ENCODE data around the gene XCL1. TPM values are rescaled to one million over a fixed set of nuclear protein-coding genes. Genes with fewer than 3 reads are reported as not detected.
"Not testable (repeated sequence)": the region's sequence is repeated elsewhere in the genome, so short reads cannot be mapped to it uniquely, and the experiment has no call there.

XCL1 gene, protein sequence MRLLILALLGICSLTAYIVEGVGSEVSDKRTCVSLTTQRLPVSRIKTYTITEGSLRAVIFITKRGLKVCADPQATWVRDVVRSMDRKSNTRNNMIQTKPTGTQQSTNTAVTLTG
- 10 to 100 TPM; 83.3 to 86.0 TPM for total RNA-seq

DNA sequence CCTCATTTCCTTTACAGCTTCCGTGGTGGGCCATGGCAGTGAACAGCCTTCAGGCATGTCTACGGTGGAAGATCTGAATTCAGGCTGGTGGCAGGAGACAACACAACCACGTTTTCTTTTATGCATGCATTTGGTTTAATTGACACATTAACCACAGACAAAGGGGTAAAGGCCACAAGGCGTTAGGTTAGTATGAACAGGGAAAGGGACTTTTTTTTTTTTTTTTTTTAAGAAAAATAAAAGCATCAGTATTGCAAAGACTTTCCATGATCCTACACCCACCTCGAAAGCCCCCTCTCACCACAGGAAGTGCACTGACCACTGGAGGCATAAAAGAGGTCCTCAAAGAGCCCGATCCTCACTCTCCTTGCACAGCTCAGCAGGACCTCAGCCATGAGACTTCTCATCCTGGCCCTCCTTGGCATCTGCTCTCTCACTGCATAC lies at the start of gene XCL1:
Gene XCL1 (plus strand): TSS at position 361 of the 444 bp plus-strand sequence. CDS start 33 bp downstream, at position 394.
- peak; percentile 62 for DNase-seq
- H3K4me3 Mint-ChIP-seq: peak within 1 kb of the TSS; percentile 82
- H3K9me3 Mint-ChIP-seq, H3K27me3 Mint-ChIP-seq: not testable (repeated sequence)
- H3K27ac Mint-ChIP-seq: peak within 1 kb of the TSS; percentile 87
- peaks cover 24% of the 10 kb centered on the region for H3K36me3 Mint-ChIP-seq
- peaks cover 32% of the 10 kb centered on the region for H3K4me1 Mint-ChIP-seq

DNA sequence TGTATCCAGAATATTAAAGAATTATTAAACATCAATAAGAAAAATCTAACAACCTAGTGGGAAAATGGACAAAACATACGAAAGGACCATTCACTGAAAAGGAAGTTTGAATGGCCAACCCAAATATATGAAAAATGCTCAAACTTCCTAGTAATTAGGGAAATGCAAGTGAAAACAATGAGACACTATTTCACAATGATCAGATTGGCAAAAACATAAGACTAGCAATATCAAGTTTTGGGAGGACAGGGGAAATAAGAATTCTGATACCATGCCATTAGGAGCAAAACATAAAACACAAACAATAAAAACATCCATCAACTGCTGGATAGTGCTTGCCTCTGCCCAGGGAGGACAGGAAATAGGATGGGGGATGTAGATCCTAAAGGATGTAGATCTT lies 46.9 kb upstream of the XCL1 start:
- H3K36me3 Mint-ChIP-seq: no peaks in the 10 kb centered on the region
- H3K9me3 Mint-ChIP-seq: peaks cover under 1% of the 10 kb centered on the region
- H3K4me1 Mint-ChIP-seq: peaks cover 36% of the 10 kb centered on the region
- no peak overlapping the region for H3K27ac Mint-ChIP-seq
- DNase-seq: no peak
- H3K27me3 Mint-ChIP-seq: no peaks in the 10 kb centered on the region
- H3K4me3 Mint-ChIP-seq: no peak overlapping the region

DNA sequence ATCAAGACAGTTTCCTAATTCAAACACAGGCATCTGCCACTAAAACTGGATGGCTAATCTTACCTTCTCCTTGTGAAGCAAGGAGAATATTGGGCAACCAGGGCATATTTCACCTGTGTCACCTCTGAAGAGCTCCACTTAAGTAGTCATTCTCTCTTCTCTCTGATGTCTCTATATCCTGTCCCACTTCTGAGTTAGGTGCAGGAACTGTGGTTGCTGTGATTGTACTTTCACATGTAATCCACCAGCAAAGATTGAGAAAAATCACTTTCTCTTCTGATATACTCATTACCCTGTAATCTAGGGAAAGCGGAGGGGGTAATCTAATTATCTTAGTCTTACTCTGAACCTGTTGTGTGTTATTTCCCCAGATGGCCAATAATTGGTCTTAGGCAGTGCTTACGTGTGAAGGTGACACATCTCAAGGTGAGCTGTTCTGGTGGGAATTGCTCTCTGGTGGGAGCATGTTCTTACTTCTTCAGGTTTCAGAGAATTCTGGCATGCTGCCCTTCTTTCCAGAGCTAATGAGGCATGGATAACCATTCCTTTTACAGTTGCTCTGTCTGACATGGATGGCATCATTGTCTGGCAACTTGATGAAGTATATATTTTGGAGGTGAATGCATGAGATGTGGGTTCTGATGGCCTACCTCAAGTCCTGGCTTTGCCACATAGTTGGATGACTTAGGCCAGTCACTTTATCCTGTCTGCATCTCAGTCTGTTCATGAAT lies 44.6 kb upstream of the XCL1 start:
- Mint-ChIP-seq H3K27me3 (no peaks in the 10 kb centered on the region), H3K4me1 (peaks cover 55% of the 10 kb centered on the region), H3K27ac (no peak overlapping the region), H3K9me3 (peaks cover under 1% of the 10 kb centered on the region), H3K4me3 (no peak overlapping the region), H3K36me3 (peaks cover 5% of the 10 kb centered on the region)
- DNase-seq: no peak

DNA sequence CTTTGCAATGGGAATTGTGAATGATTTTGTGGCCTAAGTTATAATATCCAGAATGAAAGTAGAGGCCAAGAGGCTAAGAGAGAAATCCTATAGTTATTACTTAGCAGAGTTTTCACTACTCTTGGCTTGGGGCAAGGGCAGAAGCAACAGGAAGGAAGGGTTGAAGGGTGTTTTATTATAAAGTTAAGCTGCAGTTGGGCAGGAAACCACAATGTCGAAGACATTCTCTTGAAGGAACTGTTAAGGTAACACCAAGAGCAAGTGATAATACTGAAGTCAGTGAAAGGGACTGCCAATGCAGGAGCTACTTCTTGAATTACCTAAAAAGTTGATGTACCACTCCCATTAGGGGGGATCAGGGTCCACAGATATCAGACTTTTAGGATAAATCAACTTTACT lies 40.9 kb upstream of the XCL1 start:
- H3K4me1 Mint-ChIP-seq: peaks cover 64% of the 10 kb centered on the region
- DNase-seq: no peak
- peak overlapping the region; percentile 86 for H3K27ac Mint-ChIP-seq
- no peaks in the 10 kb centered on the region for H3K27me3 Mint-ChIP-seq
- peaks cover 18% of the 10 kb centered on the region for H3K9me3 Mint-ChIP-seq
- H3K36me3 Mint-ChIP-seq: peaks cover 31% of the 10 kb centered on the region
- peak overlapping the region; percentile 48 for H3K4me3 Mint-ChIP-seq

DNA sequence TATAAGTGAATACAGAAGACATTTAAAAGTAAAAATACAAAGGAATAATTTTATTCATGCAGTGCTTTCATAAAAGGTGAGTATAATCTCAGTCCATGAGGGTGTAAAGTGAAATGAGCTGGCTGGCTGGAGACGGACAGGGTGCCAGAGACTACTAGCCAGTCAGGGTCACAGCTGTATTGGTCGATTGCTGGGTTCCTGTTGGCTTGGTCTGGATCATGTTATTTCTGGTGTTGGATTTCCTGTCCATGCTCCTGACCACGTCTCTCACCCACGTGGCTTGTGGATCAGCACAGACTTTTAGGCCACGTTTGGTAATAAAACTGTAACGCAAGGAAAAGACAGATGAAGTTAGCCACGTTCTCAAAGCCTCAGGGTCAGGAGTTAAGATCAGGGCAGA lies 35.6 kb upstream of the XCL1 start:
- H3K27ac Mint-ChIP-seq, H3K4me3 Mint-ChIP-seq, DNase-seq, H3K27me3 Mint-ChIP-seq: not testable (repeated sequence)
- H3K36me3 Mint-ChIP-seq: peaks cover 51% of the 10 kb centered on the region
- peaks cover 35% of the 10 kb centered on the region for H3K4me1 Mint-ChIP-seq
- peaks cover 18% of the 10 kb centered on the region for H3K9me3 Mint-ChIP-seq

DNA sequence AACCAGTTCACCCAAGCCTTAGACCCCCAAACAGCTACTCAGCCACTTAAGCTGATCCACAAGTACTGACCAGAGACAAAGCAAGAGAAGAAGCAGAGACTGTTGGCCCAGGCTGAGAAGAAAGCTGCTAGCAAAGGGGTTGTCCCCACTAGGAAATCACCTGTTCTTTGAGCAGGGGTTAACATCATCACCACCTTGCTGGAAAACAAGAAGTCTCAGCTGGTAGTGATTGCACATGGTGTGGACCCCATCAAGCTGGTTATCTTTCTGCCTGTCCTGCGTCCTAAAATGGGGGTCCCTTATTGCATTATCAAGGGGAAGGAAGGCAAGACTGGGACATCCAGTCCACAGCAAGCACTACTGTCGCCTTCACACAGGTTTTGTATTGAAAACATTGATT lies 33.4 kb upstream of the XCL1 start:
- peak overlapping the region; percentile 74 for H3K4me3 Mint-ChIP-seq
- DNase-seq, H3K27me3 Mint-ChIP-seq: not testable (repeated sequence)
- H3K9me3 Mint-ChIP-seq: peaks cover 16% of the 10 kb centered on the region
- H3K36me3 Mint-ChIP-seq: peaks cover 42% of the 10 kb centered on the region
- H3K4me1 Mint-ChIP-seq: peaks cover 20% of the 10 kb centered on the region
- H3K27ac Mint-ChIP-seq: peak overlapping the region; percentile 66

DNA sequence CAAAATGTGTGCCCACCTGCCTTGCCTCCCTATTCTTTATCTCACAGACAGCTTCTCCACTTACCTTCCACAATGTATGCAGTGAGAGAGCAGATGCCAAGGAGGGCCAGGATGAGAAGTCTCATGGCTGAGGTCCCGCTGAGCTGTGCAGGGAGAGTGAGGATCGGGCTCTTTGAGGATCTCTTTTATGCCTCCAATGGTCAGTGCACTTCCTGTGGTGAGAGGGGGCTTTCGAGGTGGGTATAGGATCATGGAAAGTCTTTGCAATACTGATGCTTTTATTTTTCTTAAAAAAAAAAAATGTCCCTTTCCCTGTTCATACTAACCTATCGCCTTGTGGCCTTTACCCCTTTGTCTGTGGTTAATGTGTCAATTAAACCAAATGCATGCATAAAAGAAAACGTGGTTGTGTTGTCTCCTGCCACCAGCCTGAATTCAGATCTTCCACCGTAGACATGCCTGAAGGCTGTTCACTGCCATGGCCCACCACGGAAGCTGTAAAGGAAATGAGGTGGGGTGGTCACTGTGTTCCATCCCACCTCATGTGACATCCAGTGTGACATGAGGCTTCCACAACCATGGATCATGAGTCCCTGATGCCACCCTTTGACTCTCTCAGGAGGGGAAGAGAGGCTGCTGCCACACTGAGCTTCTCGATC lies 32.4 kb upstream of the XCL1 start, which contains the start of gene XCL2:
Gene XCL2 (minus strand): TSS at position 158 of the 659 bp plus-strand sequence. CDS start 33 bp downstream, at position 125.
- Mint-ChIP-seq H3K4me3 (peak within 1 kb of the TSS; percentile 79), H3K9me3 (peaks cover 17% of the 10 kb centered on the region), H3K4me1 (peaks cover 20% of the 10 kb centered on the region), H3K27ac (peak within 1 kb of the TSS; percentile 84), H3K36me3 (peaks cover 38% of the 10 kb centered on the region)
- not testable (repeated sequence) for H3K27me3 Mint-ChIP-seq, DNase-seq

DNA sequence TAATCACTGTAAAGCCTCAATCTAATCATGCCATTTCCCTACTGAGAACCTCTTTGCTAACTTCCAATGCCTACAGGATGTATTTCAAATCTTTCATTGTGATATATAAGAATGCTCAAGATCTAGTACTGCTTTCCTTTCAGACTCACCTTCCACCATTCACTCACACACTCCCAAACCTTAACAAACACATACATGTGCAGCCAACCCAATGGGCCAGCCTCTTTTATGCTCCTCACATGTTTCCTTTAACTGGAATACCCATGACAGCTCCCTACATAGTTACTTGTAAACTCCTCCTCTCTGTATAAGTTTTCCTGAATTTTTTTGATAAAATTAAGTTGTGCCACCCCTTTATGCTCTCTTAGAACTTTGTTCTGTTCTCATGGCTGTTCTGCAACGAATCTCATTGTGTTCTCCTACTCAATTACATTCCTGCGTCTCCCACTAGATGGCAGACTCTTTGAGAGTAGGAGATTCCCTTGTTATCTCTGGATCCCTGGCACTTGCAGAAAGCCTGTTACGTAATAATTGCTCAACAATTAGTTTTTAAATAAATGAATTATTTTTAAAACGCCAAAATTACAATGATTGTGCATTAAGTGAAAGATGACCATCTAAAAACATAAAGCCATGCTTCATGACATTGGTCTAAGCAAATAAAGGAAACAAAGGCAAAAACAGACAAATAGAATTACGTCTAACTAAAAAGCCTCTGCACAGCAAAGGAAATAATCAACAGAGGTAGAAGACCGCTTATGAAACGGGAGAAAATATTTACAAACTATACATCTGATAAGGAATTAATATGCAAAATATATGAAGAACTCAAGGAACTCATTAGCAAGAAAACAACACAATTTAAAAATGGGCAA lies 30.5 kb upstream of the XCL1 start:
- peaks cover 15% of the 10 kb centered on the region for H3K4me1 Mint-ChIP-seq
- DNase-seq, H3K27me3 Mint-ChIP-seq, H3K27ac Mint-ChIP-seq, H3K4me3 Mint-ChIP-seq: not testable (repeated sequence)
- peaks cover 12% of the 10 kb centered on the region for H3K9me3 Mint-ChIP-seq
- H3K36me3 Mint-ChIP-seq: peaks cover 28% of the 10 kb centered on the region

DNA sequence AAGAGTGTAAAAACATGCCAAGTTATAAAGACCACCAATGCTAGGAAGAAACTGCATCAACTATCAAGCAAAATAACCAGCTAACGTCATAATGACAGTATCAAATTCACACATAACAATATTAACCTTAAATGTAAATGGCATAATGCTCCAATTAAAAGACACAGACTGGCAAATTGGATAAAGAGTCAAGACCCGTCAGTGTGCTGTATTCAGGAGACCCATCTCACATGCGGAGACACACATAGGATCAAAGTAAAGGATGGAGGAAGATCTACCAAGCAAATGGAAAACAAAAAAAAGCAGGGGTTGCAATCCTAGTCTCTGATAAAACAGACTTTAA lies 29.9 kb upstream of the XCL1 start:
- DNase-seq, H3K27ac Mint-ChIP-seq, H3K27me3 Mint-ChIP-seq, H3K4me3 Mint-ChIP-seq: not testable (repeated sequence)
- Mint-ChIP-seq H3K9me3 (peaks cover 12% of the 10 kb centered on the region), H3K36me3 (peaks cover 23% of the 10 kb centered on the region), H3K4me1 (peaks cover 14% of the 10 kb centered on the region)

DNA sequence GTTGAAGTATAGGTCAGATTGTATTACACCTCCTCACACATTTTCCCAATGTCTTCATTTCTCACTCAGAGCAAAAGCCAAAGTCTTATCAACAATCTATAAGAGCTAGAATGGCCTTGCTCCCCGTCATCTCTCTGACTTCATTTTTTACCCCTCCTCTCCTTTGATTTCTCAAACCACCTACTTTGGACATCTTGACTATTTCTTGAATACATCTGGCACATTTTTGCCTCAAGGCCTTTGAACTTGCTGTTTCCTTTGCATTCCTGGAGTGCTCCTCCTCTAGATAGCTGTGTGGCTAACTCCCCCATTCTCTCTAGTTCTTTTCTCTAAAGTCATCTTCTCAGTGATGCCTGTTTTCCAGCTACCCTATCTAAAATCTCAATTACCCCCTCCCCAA lies 25.4 kb upstream of the XCL1 start:
- peaks cover 12% of the 10 kb centered on the region for H3K9me3 Mint-ChIP-seq
- no peak overlapping the region for H3K27ac Mint-ChIP-seq
- no peak for DNase-seq
- H3K36me3 Mint-ChIP-seq: peaks cover 9% of the 10 kb centered on the region
- no peak overlapping the region for H3K4me3 Mint-ChIP-seq
- H3K4me1 Mint-ChIP-seq: peaks cover 39% of the 10 kb centered on the region
- H3K27me3 Mint-ChIP-seq: no peaks in the 10 kb centered on the region

DNA sequence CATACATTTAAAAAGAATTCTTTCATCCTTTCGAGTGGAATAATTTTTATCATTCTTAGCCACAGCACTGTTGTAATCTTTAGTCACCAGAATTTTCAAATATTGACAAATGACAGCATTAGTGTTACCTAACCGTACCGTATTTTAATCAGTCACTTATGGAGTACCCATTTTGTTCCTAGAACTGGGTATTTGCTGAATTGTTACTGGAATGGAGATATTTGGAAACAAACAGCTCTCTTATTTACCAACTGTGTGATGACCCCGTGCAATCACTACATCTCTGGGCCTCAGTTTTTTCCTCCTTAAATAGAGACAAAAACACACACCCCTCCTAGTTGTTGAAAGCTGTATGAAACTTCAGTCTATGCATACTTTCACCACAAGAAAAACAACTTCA lies 24.7 kb upstream of the XCL1 start:
- no peak for DNase-seq
- no peak overlapping the region for H3K27ac Mint-ChIP-seq
- H3K4me1 Mint-ChIP-seq: peaks cover 45% of the 10 kb centered on the region
- H3K9me3 Mint-ChIP-seq: peaks cover 10% of the 10 kb centered on the region
- peaks cover 9% of the 10 kb centered on the region for H3K36me3 Mint-ChIP-seq
- no peak overlapping the region for H3K4me3 Mint-ChIP-seq
- H3K27me3 Mint-ChIP-seq: no peaks in the 10 kb centered on the region

DNA sequence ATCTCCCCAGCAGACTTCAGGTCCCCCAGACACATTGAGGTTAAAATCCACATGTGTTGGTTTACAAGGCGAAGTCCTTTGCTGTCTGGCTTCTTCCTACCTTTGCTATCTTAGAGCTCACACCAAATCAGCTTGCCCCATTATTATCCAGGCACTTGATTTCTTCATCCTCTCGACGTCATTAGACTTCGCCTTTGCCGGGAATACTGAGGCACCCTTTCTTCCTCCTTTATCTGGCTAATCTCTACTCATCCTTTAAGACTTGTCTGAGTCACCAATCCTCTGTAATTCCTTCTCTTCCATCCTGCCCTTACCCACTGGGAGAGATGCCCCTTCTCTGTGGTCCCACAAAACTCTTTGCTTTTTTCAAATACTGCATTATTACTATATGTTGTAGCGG lies 23.4 kb upstream of the XCL1 start:
- Mint-ChIP-seq H3K27me3 (no peaks in the 10 kb centered on the region), H3K27ac (peak overlapping the region; percentile 9), H3K9me3 (peaks cover 6% of the 10 kb centered on the region), H3K4me1 (peaks cover 55% of the 10 kb centered on the region), H3K36me3 (peaks cover 9% of the 10 kb centered on the region), H3K4me3 (no peak overlapping the region)
- DNase-seq: no peak

DNA sequence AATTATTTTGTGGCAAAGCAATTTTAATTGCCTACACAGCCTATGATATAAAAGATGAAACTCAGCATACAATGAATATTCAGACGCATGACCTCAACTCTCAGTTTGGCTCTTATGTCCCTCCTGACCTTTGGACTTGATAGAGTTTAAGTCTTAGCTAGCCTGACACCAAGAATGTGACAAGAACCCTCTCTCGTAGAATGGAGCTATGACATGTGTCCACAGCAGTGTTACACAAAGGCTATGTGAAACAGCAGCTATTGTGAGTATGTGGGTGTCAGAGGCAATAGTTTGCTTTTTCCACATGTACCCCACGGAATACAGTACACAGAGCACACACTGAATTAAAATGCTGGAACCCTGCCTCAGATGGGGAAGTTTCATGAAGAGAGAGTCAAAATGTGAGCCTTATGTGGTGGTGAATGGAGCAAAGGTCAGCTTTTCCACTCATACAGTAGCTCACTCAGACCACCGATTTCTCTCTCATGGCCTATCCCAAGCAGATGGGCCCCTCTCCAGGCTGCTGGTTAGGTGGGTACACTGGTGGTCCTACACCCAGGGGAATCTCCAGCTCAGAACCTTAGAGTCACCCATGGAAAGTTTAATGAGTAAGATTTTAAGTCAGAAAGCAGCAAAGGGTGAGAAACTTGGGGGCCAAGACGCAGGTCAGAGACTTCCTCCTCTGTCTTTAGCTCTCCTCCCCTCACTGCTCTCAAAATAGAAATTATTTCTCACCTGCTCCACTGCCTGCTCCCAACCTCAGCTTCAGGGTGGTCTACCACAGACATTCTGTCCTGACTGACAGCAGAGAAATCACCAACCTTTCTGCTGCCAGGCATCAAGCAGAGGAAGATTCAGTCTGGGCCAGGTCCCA lies 22.5 kb upstream of the XCL1 start:
- H3K9me3 Mint-ChIP-seq: peaks cover 3% of the 10 kb centered on the region
- DNase-seq: peak; percentile 62
- peaks cover 57% of the 10 kb centered on the region for H3K4me1 Mint-ChIP-seq
- H3K27ac Mint-ChIP-seq: peak overlapping the region; percentile 87
- H3K36me3 Mint-ChIP-seq: peaks cover 5% of the 10 kb centered on the region
- no peaks in the 10 kb centered on the region for H3K27me3 Mint-ChIP-seq
- H3K4me3 Mint-ChIP-seq: peak overlapping the region; percentile 35
